CD4-positive, alpha-beta T cell treated with Interleukin-6 at 100 ng/mL for 8 hours (primary cell): ENCODE results near the gene COPS7B.

Experiments
- DNase-seq: peaks from one replicate; pipeline ENCODE4 v3.0.0-alpha.2; 2020; ENCODE audit warnings: mixed read lengths, low spot score

COPS7B gene

GRCh38 chr2:231785822-231786176, 446 bp upstream of the COPS7B start:
- DNase-seq: no peak

GRCh38 chr2:231786917-231787292, 660 bp downstream of the COPS7B start:
- DNase-seq: no peak

DNA sequence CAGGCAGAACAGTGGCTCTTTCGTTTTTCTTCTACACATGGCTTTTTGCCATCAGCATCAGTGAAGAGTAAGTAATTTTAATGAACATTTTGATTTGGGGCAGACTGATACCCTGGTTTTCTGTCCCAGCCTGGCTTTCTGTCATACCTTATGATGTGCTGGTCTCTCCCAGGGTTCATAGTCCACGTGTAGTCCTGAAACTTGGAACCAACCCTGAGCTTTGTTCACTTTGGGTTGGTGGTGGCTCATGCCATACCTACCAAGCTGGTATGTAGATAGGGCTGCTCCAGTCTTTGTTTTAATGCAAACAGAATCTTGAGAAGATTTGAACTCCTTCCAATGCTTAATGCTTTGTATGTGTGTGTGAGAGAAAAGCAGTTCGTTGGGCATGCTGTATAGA, 4.9 kb downstream of the COPS7B start:
- no peak for DNase-seq

GRCh38 chr2:231794383-231794782, 8.1 kb downstream of the COPS7B start:
- no peak for DNase-seq

DNA sequence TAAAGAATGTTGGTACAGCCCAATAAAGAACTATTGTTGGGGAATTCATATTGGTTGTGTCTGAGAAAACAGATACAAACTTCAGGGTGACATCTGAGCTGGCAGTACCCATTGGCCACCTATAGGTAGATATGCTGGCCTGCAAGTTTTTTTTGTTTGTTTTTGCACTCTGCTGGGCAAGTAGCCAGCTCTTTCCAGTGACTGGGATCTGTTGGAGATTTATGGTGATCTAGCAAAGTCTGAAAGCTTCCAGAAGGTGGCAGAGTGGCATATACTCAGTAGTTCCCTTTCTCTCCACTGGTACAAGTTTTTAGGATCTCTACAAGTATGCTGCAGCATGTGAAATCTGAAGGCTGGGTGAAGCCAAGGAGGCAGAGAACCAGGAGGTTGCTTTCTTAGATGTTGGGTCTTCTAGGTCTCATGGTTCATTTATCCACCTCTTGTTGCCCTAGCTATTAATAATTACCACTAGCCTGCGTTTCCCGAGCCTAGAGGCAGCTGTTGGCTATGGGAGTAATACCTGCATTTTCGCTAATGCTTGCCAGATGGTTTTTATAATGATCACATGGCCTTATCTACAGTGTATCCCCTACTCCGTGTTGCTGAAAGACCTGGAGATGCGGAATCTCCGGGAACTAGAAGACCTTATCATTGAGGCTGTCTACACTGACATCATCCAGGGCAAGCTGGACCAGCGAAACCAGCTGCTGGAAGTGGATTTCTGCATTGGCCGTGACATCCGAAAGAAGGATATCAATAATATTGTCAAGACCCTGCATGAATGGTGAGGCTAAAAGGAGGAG, 9.5 kb downstream of the COPS7B start:
- DNase-seq: no peak

GRCh38 chr2:231800493-231801091, 14.3 kb downstream of the COPS7B start:
- no peak for DNase-seq

DNA sequence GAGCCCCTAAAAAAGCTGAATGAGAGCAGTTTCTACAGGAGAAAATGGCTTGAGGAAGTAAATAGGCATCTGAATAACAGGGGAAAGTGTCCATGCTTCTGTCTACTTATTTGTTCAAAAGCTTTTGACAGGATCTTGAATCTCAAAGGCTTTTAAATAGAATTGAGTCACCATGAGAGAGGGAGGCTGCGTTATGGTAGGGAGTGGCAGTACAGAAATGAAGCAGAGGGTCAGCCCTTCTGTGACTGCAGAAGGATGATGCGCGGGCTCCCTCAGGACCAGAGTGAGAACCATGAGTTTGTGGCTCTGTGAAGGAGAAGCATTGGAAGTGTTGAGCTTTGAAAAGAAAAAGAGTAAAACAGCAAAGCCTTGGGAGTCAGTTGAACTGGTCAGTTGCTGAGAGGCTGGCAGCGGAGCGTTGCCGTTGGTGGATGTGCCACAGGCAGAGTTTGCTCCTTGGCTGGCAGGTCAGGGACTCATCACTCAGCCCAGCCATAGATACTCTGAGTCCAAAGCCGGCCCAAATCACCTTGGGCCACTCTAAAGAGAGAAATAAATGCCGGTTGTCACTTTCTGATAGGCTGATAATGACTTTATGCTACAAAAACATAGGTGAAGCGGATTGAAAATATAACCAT, 17.4 kb downstream of the COPS7B start:
- no peak for DNase-seq

DNA sequence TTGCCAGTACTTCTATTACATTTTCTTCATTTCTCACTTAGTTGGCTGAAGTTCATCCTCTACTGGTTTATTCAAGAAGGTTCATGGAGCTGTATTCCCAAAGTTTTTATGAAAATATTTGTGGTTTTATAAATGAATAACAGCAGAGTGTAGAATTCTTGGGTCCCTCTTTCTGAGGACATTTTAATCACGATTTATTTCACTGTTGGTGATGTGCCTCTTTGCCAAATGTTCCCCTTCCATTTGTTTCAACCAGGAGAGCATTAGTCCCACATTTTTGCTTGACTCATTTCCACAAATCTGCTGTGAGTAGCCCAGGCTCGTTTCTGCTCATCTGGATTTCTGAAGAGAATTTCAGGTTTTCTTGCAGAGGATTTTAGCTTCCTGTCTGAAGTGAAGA, 20.8 kb downstream of the COPS7B start:
- DNase-seq: no peak

GRCh38 chr2:231810905-231811304, 24.7 kb downstream of the COPS7B start:
- no peak for DNase-seq

GRCh38 chr2:231816327-231817026, 30.2 kb downstream of the COPS7B start:
- no peak for DNase-seq

DNA sequence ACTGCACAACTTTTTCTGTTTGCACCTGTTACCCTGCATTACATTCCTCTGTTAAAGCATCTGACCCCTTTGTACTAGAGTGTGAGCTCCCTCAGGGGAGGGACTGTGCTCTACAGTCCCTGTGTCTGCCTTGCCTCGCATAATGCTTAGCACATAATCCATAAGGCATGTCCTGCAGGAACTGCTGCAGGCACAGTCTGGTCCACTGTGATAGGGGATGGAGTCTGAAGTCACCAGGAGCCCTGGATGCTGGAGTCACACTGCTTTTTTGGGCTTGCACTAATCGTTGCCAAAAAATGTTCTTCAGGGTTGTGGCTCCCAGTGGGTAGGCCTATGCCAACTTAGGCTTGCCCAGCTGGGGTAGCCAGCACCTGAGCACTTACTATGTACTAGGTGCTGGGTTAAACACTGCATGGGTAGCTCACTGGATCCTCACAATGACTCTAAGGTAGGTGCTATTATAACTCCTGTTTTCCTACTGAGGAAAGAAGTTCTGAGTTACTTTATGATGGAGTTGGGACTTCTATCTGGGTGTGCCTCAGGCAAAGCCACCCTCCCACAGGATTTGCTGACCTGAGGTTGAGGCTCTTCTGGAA, 33.3 kb downstream of the COPS7B start:
- no peak for DNase-seq

- DNase-seq: no peak
These were observed 34.6 kb downstream of the COPS7B start for GRCh38 chr2:231820786-231821303.

DNA sequence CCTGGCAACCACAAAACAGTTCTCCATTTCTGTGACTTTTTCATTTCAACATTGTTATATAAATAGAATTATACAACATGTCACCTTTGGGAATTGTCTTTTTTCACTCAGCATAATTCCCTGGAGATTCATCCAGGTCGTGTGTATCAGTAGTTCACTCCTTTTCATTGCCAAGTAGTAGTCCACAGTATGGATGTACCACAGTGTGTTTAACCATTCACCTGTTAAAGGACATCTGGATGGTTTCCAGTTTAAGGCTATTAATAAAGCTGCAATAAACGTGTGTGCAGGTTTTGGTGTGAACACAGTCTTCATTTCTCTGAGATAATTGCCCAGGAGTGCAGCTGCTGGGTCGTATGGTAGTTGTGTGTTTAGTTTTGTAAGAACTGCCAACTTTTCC, 35.7 kb downstream of the COPS7B start:
- no peak for DNase-seq

DNA sequence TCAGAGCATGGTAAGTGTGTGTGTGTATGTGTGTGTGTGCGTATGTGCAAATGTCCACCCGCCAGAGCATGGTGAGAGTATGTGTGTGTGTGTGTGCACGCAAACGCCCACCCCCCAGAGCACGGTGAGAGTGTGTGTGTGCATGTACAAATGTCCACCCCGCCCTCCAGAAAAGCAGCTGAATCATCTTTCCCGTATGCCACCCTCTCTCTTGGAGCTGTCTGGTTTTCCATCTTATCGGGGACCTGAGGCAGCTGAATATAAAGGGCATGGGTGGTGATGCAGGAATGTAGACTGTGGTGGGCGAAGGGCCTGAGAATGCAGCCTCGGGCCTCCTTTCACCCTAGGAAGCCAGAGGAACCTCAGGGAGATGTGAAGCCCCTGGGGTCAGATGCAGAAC, 66.9 kb downstream of the COPS7B start:
- no peak for DNase-seq

DNA sequence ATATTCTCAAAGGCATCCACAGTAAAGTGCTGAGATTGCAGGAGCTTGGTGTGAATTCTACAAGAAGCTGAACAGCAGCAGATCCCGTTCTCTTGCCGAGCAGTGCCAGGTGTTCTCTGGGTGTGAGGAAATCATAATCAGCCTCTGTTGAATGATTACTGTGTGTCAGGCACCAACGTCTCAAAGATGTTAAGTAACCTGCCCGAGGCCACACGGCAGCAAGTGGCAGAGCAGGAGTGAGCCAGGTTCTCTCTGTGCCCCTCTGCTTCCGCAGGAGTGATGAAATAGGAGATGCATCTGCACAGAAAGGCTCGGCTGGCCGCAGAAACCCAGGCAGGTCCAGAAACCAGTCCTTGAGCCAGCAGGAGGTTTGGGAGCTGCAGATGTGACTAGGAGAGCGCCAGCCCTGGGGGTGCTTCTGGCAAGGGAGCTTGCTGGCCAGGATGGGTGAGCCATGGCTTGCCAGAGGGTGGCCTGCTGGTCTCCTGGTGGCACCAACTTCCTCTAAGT, 68.4 kb downstream of the COPS7B start:
- no peak for DNase-seq

DNA sequence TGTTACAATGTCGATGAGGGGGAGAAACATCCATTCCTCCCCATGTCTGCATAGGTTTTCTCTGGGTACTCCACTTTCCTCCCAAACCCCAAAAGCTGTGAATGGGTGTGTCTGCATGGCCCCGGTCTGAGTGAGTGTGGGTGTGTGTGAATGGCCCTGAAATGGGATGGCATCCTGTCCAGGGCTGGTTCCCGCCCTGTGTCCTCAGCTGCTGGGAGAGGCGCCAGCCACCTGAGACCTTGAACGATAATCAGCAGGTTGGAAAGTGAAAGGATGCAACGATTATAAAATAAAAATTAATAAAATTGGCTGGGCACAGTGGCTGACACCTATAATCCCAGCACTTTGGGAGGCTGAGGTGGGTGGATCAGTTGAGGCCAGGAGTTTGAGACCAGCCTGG, 70.7 kb downstream of the COPS7B start:
- DNase-seq: no peak
